Aorta (tissue), 5 donors: ENCODE measurements around the gene TRANK1. TPM values are rescaled to one million over a fixed set of nuclear protein-coding genes. Genes with fewer than 3 reads are reported as not detected.

ENCODE experiments used
- ATAC-seq: fragments of 200-7000 bp; cut with Tn5 transposase; one replicate; pipeline ENCODE4 v1.9.1; 2022; ENCODE audit warnings: moderate library complexity; ENCODE audit not compliant: low FRiP score
- DNase-seq, 2 donors: peaks; one replicate each; pipeline ENCODE4 v3.0.0-alpha.2; 2020
- H3K27ac ChIP-seq, 2 donors: one replicate each; pipeline ENCODE4 v1.5.1; 2013; ENCODE audit warnings: low read length in 2 of 2, mild to moderate bottlenecking in 2 of 2, moderate library complexity in 2 of 2, control low read depth in 1 of 2, inconsistent platforms in 1 of 2, low read depth in 1 of 2
- H3K27me3 ChIP-seq, 2 donors: one replicate each; pipeline ENCODE4 v1.6.1; 2013; ENCODE audit warnings: control low read depth in 1 of 2, low read length in 1 of 2, mild to moderate bottlenecking in 1 of 2, moderate library complexity in 1 of 2; ENCODE audit not compliant: insufficient read depth in 2 of 2, control insufficient read depth in 1 of 2
- H3K36me3 ChIP-seq, 2 donors: one replicate each; pipeline ENCODE4 v1.6.1; 2013; ENCODE audit warnings: control low read depth in 1 of 2, low read length in 1 of 2, mild to moderate bottlenecking in 1 of 2; ENCODE audit not compliant: insufficient read depth in 2 of 2, control insufficient read depth in 1 of 2
- H3K4me1 ChIP-seq, 2 donors: one replicate each; pipeline ENCODE4 v1.6.1; 2013; ENCODE audit warnings: low read length in 2 of 2, control low read depth in 1 of 2, mild to moderate bottlenecking in 1 of 2, moderate library complexity in 1 of 2; ENCODE audit not compliant: insufficient read depth in 2 of 2, control insufficient read depth in 1 of 2
- H3K4me3 ChIP-seq, 2 donors: one replicate each; pipeline ENCODE4 v1.5.1; 2013; ENCODE audit warnings: low read length in 2 of 2, control low read depth in 1 of 2, mild to moderate bottlenecking in 1 of 2
- H3K9me3 ChIP-seq: one replicate; pipeline ENCODE4 v1.6.1; 2013; ENCODE audit warnings: mild to moderate bottlenecking, low read length; ENCODE audit not compliant: control insufficient read depth
- WGBS, 2 donors: extraction: QIAGEN DNeasy Blood & Tissue Kit; methylation state at CpG; one replicate each; pipeline ENCODE4 v1.1.7; 2013; 5-methylcytosine and 5-hydroxymethylcytosine counted together
- intact Hi-C, 2 donors: fragments of 100-400 bp; cut with DNase I; formaldehyde crosslinking; loops; one replicate each; pipeline versions ENCODE4 v1.14.2 to v1.15.0; 2022
- polyA plus RNA-seq, 2 donors: library from polyadenylated mRNA; stranded (reverse); fragments of 200-250 nt; gene quantifications; one replicate each; pipeline ENCODE4 v1.2.3, GENCODE V29; 2013
- total RNA-seq, 2 donors: library from RNA; stranded (reverse); fragmentation: NEBNext Ultra II Directional; extraction: Animal tissue kit (Norgen Biotek cat#: 25700); gene quantifications; one replicate each; pipeline ENCODE4 v1.2.1, GENCODE V29; 2021
- donor health status: healthy with polysubstance abuse.
- donor health status: Bipolar disorder and iron deficiency.
- donor health status: DM: no; HTN: no; CAD: no.
- donor health status: DM: no; HTN: no; CAD: no.
- donor health status: DM: yes; HTN: yes; CAD: no.

Gene TRANK1
- total and polyA plus RNA-seq, 4 donors = 5.0 to 47.1 (median 32.9) TPM

DNA sequence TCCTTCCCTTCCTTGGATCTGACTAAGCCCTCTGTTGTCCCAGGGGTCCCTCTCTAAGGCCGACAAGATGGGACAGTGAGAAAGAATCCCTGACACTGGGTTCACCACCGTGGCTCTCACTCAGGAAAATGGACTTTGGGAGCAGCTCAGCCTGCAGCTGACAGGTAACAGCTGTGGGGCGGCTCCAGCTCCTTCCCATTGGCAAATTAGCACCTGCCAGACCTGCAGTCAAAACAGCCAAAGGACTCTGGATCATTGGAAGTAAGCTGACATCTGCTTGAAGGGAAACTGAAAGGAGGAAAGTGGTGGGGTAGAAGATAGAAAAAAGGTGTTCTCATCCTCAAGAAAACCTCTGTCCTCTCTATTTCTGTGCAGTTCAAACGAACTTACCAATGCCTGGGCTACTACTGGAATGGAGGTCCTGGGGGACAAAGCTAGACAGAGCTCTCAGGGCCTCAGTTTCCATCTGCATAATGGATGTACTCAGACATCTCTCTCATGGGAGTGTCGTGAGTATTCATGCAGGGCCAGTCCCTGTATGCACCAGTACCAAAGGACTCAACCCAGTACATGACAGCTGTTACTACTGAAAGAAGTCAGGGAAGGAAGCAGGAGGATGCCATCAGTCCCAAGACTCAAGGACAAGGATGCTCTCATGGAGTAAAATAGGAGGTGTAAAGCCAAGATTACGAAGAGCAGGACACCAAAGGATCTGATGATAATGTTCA, 126.9 kb downstream of the TRANK1 start:
- DNase-seq (no peak), ATAC-seq (no peak)
- intact Hi-C loops = no loop called here
- H3K4me3 ChIP-seq = no peak overlapping the region
- no peaks in the 10 kb centered on the region for H3K27me3 ChIP-seq
- H3K27ac ChIP-seq = no peak overlapping the region
- no peaks in the 10 kb centered on the region for H3K4me1 ChIP-seq
- WGBS, 2 donors = 87 to 88% methylated on average over 6 of the region's 6 CpGs
- H3K36me3 ChIP-seq = peaks cover 0 to 3% of the 10 kb centered on the region in 2 donors
- no peaks in the 10 kb centered on the region for H3K9me3 ChIP-seq

DNA sequence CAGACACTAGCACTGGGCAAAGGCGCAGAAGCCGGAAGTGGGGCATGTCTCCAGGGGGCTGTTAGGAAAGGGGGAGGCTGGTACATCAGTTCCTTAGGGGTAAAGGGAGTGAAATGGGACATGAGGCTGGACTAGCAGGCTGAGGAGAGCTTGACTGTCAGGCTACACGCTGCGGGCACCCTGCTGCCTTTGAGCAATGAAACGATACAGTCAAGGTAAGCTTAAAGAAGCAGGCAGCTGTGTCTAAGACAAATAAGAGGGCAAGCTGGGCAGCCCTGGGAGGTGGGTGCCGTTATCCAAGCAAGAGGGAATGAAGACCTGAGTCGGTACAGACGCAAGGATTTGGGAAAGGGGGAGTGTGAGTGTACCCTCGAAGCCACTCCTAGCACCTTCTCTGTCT, 129.5 kb downstream of the TRANK1 start:
- DNase-seq = no peak
- Histone ChIP-seq H3K4me3 (no peak overlapping the region), H3K27me3 (no peaks in the 10 kb centered on the region), H3K27ac (no peak overlapping the region), H3K36me3 (no peaks in the 10 kb centered on the region), H3K4me1 (no peaks in the 10 kb centered on the region), H3K9me3 (no peaks in the 10 kb centered on the region)
- intact Hi-C loops = no loop called here
- WGBS, 2 donors = 92 to 94% methylated on average over 9 of the region's 9 CpGs
- no peak for ATAC-seq

- no peaks in the 10 kb centered on the region for H3K9me3 ChIP-seq
- H3K27ac ChIP-seq = no peak overlapping the region
- ATAC-seq = no peak
- H3K4me1 ChIP-seq = no peaks in the 10 kb centered on the region
- intact Hi-C loops = no loop called here
- no peak for DNase-seq
- H3K4me3 ChIP-seq = no peak overlapping the region
- 76 to 77% methylated on average over 4 of the region's 4 CpGs for WGBS, 2 donors
- H3K36me3 ChIP-seq = no peaks in the 10 kb centered on the region
- no peaks in the 10 kb centered on the region for H3K27me3 ChIP-seq
Observed at GRCh38 chr3:36814776-36815175, 130.1 kb downstream of the TRANK1 start.

GRCh38 chr3:36814066-36814717, 130.7 kb downstream of the TRANK1 start:
- Histone ChIP-seq H3K4me3 (no peak overlapping the region), H3K36me3 (no peaks in the 10 kb centered on the region), H3K9me3 (no peaks in the 10 kb centered on the region), H3K27me3 (no peaks in the 10 kb centered on the region), H3K4me1 (no peaks in the 10 kb centered on the region), H3K27ac (no peak overlapping the region)
- intact Hi-C loops = no loop called here
- no peak for ATAC-seq
- no peak for DNase-seq
- 20 to 37% methylated on average over 7 of the region's 7 CpGs for WGBS, 2 donors

DNA sequence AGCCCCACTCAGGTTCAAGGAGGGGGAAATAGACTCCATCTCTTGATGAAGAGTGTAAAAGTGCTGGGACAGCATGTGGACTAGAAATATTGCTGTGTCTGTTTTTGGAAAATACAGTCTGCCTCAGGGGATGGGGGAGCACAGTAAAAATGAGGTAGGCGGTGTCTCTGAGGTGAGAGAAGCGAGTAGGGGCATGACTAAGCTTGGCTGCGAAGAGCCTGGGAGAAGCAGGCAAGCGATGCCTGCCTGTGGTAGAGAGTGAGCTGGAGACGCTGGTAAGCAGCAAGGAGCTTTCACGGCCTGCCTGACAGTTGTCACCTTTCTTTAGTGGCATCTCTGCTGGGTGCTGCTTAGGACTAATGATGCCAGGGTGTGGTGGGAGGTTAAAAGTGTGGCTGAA, 131.5 kb downstream of the TRANK1 start:
- 89% methylated on average over 6 of the region's 6 CpGs for WGBS, 2 donors
- no peak overlapping the region for H3K27ac ChIP-seq

GRCh38 chr3:36812240-36812639, 132.6 kb downstream of the TRANK1 start:
- Histone ChIP-seq H3K36me3 (no peaks in the 10 kb centered on the region), H3K4me3 (no peak overlapping the region), H3K27ac (no peak overlapping the region), H3K27me3 (peaks cover 0 to 2% of the 10 kb centered on the region in 2 donors), H3K9me3 (peaks cover 1% of the 10 kb centered on the region), H3K4me1 (no peaks in the 10 kb centered on the region)
- ATAC-seq (no peak), DNase-seq (no peak)
- intact Hi-C loops = no loop called here
- WGBS, 2 donors = 96 to 99% methylated on average over 1 of the region's 1 CpG

More for the DNA sequence above, 131.5 kb downstream of the TRANK1 start:
- intact Hi-C loops = no loop called here
- Histone ChIP-seq H3K27me3 (peaks cover 0 to 2% of the 10 kb centered on the region in 2 donors), H3K4me1 (no peaks in the 10 kb centered on the region), H3K4me3 (no peak overlapping the region), H3K36me3 (no peaks in the 10 kb centered on the region), H3K9me3 (no peaks in the 10 kb centered on the region)
- ATAC-seq (no peak), DNase-seq (no peak)

DNA sequence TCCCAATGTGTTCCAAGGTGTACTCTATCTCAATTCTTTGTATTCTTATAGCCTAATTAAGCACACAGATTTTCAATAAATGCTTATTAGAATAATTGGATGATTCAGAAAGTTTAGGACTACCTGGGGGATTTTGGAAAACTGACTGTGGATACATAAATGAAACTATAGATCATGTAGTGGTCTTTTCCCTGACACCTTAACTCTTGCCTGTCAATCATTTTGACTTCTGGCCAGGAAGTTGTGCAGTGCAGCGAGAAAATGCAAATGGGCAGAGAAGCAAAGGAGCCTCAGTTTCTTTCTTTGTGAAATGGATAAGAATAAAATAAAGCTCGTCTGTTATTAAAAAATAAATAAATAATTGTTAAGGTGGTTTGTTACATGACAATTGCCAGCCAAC, 133.1 kb downstream of the TRANK1 start:
- DNase-seq = no peak
- Histone ChIP-seq H3K4me3 (no peak overlapping the region), H3K27me3 (peaks cover 0 to 2% of the 10 kb centered on the region in 2 donors), H3K4me1 (no peaks in the 10 kb centered on the region), H3K27ac (no peak overlapping the region), H3K36me3 (no peaks in the 10 kb centered on the region), H3K9me3 (peaks cover 1% of the 10 kb centered on the region)
- WGBS, 2 donors = 94 to 95% methylated on average over 2 of the region's 2 CpGs
- ATAC-seq = no peak
- intact Hi-C loops = no loop called here

- no peaks in the 10 kb centered on the region for H3K4me1 ChIP-seq
- no peak for DNase-seq
- ATAC-seq = no peak
- no peak overlapping the region for H3K27ac ChIP-seq
- H3K4me3 ChIP-seq = no peak overlapping the region
- peaks cover 11% of the 10 kb centered on the region for H3K9me3 ChIP-seq
- WGBS, 2 donors = 93 to 98% methylated on average over 2 of the region's 2 CpGs
- peaks cover 0 to 2% of the 10 kb centered on the region in 2 donors for H3K27me3 ChIP-seq
- no peaks in the 10 kb centered on the region for H3K36me3 ChIP-seq
- intact Hi-C loops = no loop called here
Observed at GRCh38 chr3:36804295-36805055, 140.4 kb downstream of the TRANK1 start.
